HCT116 (cell line): ENCODE measurements around the gene MAP1S. TPM values are rescaled to one million over a fixed set of nuclear protein-coding genes. Genes with fewer than 3 reads are reported as not detected.
A peak's percentile ranks its signal among the peaks of the same experiment; 100 is the strongest.
"Not testable (repeated sequence)": the region's sequence is repeated elsewhere in the genome, so short reads cannot be mapped to it uniquely, and the experiment has no call there.

Experiments used
- ATAC-seq: fragments of 200-7000 bp; cut with Tn5 transposase; 2 replicates; pipeline ENCODE4 v1.9.1; 2020; ENCODE audit warnings: mild to moderate bottlenecking, moderate library complexity
- BruUV-seq: library from RNA; stranded (reverse); fragments of 400-500 nt; replicated peaks from 2 replicates; lab custom pipeline; 2021; lab: Mats Ljungman, UMichigan
- CTCF ChIA-PET: fragments of 300-600 bp; sonication (Branson Sonifier 250); formaldehyde crosslinking; loops from one replicate; lab custom pipeline; 2021; ENCODE audit warnings: antibody characterized with exemption; lab: Charles Lee
- POLR2A ChIA-PET: fragments of 300-600, 350-600 bp; sonication (Branson Sonifier 250); formaldehyde crosslinking; loops from one replicate; lab custom pipeline; 2021; ENCODE audit warnings: antibody characterized with exemption; lab: Charles Lee
- RAD21 ChIA-PET, 2 experiments: fragments of 300-600 bp; sonication (Branson Sonifier 250); formaldehyde crosslinking; loops; one replicate each; lab custom pipeline; 2023; ENCODE audit warnings: low total read pairs in 2 of 2; ENCODE audit not compliant: uncharacterized antibody in 2 of 2, unreplicated experiment in 2 of 2, low non-redundant PET in 1 of 2; lab: Charles Lee
- DNase-seq: peaks from one replicate; pipeline ENCODE4 v3.0.0-alpha.2; 2010; ENCODE audit warnings: low read depth, low spot score
- H2AFZ ChIP-seq: fragments of 200-600 bp; shearing (Covaris generic), sonication (generic); 2 replicates; pipeline ENCODE4 v1.6.1; 2017; ENCODE audit warnings: low read depth, mixed run types, mixed read lengths, antibody characterized with exemption, low read length; ENCODE audit not compliant: poor library complexity, severe bottlenecking
- H3K27ac ChIP-seq: 2 replicates; pipeline ENCODE4 v1.5.1; 2012; ENCODE audit warnings: low read depth, low read length
- H3K27me3 ChIP-seq: fragments of 200-600 bp; sonication (generic); 2 replicates; pipeline ENCODE4 v1.6.1; 2016; ENCODE audit warnings: mixed run types, low read length, mixed read lengths; ENCODE audit not compliant: insufficient read depth
- H3K36me3 ChIP-seq, 2 experiments: fragments of 200-500 bp in 1 of 2; fragments of 200-600 bp in 1 of 2; sonication (Bioruptor generic) in 1 of 2; sonication (generic) in 1 of 2; 2 replicates each; pipeline versions ENCODE4 v1.5.1 to v1.6.1; 2014 to 2016; ENCODE audit warnings: low read length in 2 of 2, inconsistent platforms in 1 of 2, mixed read lengths in 1 of 2, mixed run types in 1 of 2; ENCODE audit not compliant: insufficient read depth in 2 of 2, control insufficient read depth in 1 of 2
- H3K4me1 ChIP-seq, 2 experiments: fragments of 200-600 bp in 1 of 2; sonication (generic) in 1 of 2; 2 replicates each; pipeline versions ENCODE4 v1.5.1 to v1.6.1; 2012 to 2017; ENCODE audit warnings: low read length in 2 of 2, inconsistent platforms in 1 of 2, mild to moderate bottlenecking in 1 of 2, mixed read lengths in 1 of 2, mixed run types in 1 of 2, moderate library complexity in 1 of 2; ENCODE audit not compliant: insufficient read depth in 2 of 2, control insufficient read depth in 1 of 2
- H3K4me2 ChIP-seq: fragments of 200-600 bp; sonication (generic); 2 replicates; pipeline ENCODE4 v1.6.1; 2017; ENCODE audit warnings: mixed run types, low read length, mixed read lengths
- H3K4me3 ChIP-seq, 2 experiments: fragments of 200-600 bp in 1 of 2; sonication (generic) in 1 of 2; replicated peaks in 1 of 2; 2 replicates each; pipeline ENCODE4 v1.5.1; 2011 to 2016; ENCODE audit warnings: low read length in 2 of 2, control low read depth in 1 of 2, low read depth in 1 of 2, mild to moderate bottlenecking in 1 of 2, mixed read lengths in 1 of 2, mixed run types in 1 of 2
- H3K79me2 ChIP-seq: fragments of 200-600 bp; sonication (generic); 2 replicates; pipeline ENCODE4 v1.6.1; 2017; ENCODE audit warnings: mild to moderate bottlenecking, mixed run types, low read length, moderate library complexity, mixed read lengths; ENCODE audit not compliant: insufficient read depth
- H3K9ac ChIP-seq: fragments of 200-600 bp; sonication (generic); 2 replicates; pipeline ENCODE4 v1.6.1; 2016; ENCODE audit warnings: low read length, mixed read lengths
- H3K9me2 ChIP-seq: fragments of 200-600 bp; sonication (generic), shearing (Covaris generic); 2 replicates; pipeline ENCODE4 v1.6.1; 2017; ENCODE audit warnings: mixed run types, mild to moderate bottlenecking, moderate library complexity; ENCODE audit not compliant: insufficient read depth
- H3K9me3 ChIP-seq, 2 experiments: fragments of 200-500 bp in 1 of 2; fragments of 200-600 bp in 1 of 2; sonication (Bioruptor generic) in 1 of 2; sonication (generic) in 1 of 2; 2 replicates each; pipeline ENCODE4 v1.6.1; 2014 to 2017; ENCODE audit warnings: low read length in 2 of 2, mixed read lengths in 2 of 2, inconsistent platforms in 1 of 2, low read depth in 1 of 2, mild to moderate bottlenecking in 1 of 2, mixed run types in 1 of 2, moderate library complexity in 1 of 2; ENCODE audit not compliant: control insufficient read depth in 1 of 2, insufficient read depth in 1 of 2
- H4K20me1 ChIP-seq: fragments of 200-600 bp; sonication (generic), shearing (Covaris generic); 2 replicates; pipeline ENCODE4 v1.6.1; 2017; ENCODE audit warnings: mixed run types, mild to moderate bottlenecking, moderate library complexity; ENCODE audit not compliant: insufficient read depth
- CBX3 ChIP-seq: IDR thresholded peaks from 2 replicates; pipeline ENCODE4 v1.6.1; 2012; ENCODE audit warnings: low read depth
- EZH2phosphoT487 ChIP-seq: fragments of 200-600 bp; IDR thresholded peaks from 2 replicates; pipeline ENCODE4 v1.6.1; 2018; ENCODE audit warnings: antibody characterized with exemption, borderline replicate concordance
- FOSL1 ChIP-seq: IDR thresholded peaks from 2 replicates; pipeline ENCODE4 v1.6.1; 2012; ENCODE audit warnings: low read depth
- POLR2AphosphoS5 ChIP-seq: IDR thresholded peaks from 2 replicates; pipeline ENCODE4 v1.6.1; 2011; ENCODE audit warnings: mild to moderate bottlenecking, low read depth, low read length, moderate library complexity
- intact Hi-C: fragments of 100-400 bp; cut with micrococcal nuclease; formaldehyde crosslinking; loops from 2 replicates; pipeline ENCODE4 v1.10.0; 2022
- total RNA-seq: library from RNA; stranded (reverse); gene quantifications from one replicate; pipeline ENCODE4 v1.2.1, GENCODE V29; 2021; ENCODE audit not compliant: unreplicated experiment

MAP1S gene
- total RNA-seq, 1 experiment from 2014 or later = 80.8 TPM

DNA sequence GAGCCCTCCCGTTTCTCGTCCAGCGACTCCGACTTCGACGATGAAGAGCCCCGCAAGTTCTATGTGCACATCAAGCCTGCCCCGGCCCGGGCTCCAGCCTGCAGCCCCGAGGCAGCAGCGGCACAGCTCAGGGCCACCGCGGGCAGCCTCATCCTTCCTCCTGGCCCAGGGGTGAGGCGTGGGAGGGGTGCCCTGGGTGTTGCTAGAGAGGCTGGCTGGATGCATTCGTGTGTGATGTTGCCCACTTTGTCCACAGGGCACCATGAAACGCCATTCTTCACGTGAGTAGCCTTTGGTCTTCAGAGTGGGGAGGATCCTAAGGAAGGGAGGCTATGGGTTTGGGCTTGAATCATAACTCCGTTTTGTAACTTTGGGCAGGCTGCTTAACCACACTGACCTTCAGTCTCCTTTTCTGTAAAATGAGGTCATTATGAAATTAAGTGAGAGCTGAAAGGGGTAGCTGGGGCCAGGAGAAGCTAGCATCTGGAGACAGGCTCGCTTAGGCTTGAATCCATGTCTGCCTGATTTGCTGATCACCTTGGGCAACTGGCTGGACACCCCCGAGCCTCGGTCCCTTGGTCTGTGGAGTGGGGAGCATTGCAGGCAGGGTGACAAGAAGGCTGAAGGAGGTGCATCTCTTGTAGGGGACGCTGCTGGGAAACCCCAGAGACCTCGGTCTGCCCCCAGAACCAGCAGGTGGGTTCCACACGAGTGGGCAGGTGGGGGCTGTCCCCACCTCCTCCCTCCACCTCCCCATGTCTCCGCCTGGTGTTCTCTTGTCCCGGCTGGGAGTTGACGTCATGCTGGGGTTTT, 56.9 kb downstream of the MAP1S start:
- ATAC-seq = no peak
- H3K27ac ChIP-seq = no peak overlapping the region
- intact Hi-C loops = loop anchor here (1.0 to 5.0 kb wide), 5 partner anchors 74 to 323 kb away; partner anchors contain the start of genes CCDC124 and PGLS
- ChIA-PET POLR2A (interaction anchor here (1.0 kb wide), 1 partner anchor 83 kb away, joined by 3 read pairs; the partner anchor contains the start of gene RPL18A), CTCF (interaction anchor here (0.5 to 3.5 kb wide), 2 partner anchors 10 to 170 kb away, joined by 3 to 29 read pairs; no protein-coding TSS in a partner anchor), RAD21 (no interaction called here)
- H3K27me3 ChIP-seq = no peaks in the 10 kb centered on the region
- no peak for DNase-seq
- no TSS peak for BruUV-seq
- no peak overlapping the region for H3K4me3 ChIP-seq
- H3K9me3 ChIP-seq = no peaks in the 10 kb centered on the region
- H3K9ac ChIP-seq = no peak overlapping the region
- no peak overlapping the region for H2AFZ ChIP-seq
- no peak overlapping the region for H3K4me2 ChIP-seq
- no peaks in the 10 kb centered on the region for H3K79me2 ChIP-seq
- TF ChIP-seq CBX3 (no peak), POLR2AphosphoS5 (no peak), FOSL1 (no peak), EZH2phosphoT487 (no peak)
- no peaks in the 10 kb centered on the region for H3K36me3 ChIP-seq
- no peaks in the 10 kb centered on the region for H3K9me2 ChIP-seq
- peaks cover 22 to 42% of the 10 kb centered on the region in 2 experiments for H3K4me1 ChIP-seq
- H4K20me1 ChIP-seq = no peaks in the 10 kb centered on the region

DNA sequence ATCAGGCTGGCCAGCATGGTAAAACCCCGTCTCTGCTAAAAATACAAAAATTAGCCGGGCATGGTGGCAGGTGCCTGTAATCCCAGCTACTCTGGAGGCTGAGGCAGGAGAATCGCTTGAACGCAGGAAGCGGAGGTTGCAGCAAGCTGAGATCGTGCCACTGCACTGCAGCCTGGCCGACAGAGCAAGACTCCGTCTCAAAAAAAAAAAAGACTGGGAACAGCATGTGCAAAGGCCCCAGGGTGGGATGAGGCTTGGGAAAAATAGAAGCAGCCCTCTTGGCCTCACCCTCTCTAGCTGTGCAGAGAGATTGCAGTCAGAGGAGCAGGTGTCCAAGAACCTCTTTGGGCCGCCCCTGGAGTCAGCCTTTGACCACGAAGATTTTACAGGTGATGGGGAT, 58.6 kb downstream of the MAP1S start:
- H3K27me3 ChIP-seq, H3K79me2 ChIP-seq, H3K36me3 ChIP-seq, BruUV-seq, ATAC-seq, H2AFZ ChIP-seq, H3K9me2 ChIP-seq, H4K20me1 ChIP-seq, H3K9ac ChIP-seq, H3K9me3 ChIP-seq, RAD21 ChIA-PET, H3K4me3 ChIP-seq, DNase-seq: not testable (repeated sequence)
- ChIA-PET POLR2A (interaction anchor here (0.7 kb wide), 1 partner anchor 266 kb away, joined by 3 read pairs; the partner anchor contains the start of gene PGLS), CTCF (interaction anchor here (0.6 to 3.5 kb wide), 2 partner anchors 11 to 91 kb away, joined by 4 to 29 read pairs; no protein-coding TSS in a partner anchor)
- H3K27ac ChIP-seq = peak overlapping the region; percentile 3; the same call in 1 of the 2 replicates
- intact Hi-C loops = loop anchor here (2.0 to 5.0 kb wide), 5 partner anchors 19 to 266 kb away; partner anchors contain the start of genes CCDC124 and PGLS
- peaks cover 22 to 42% of the 10 kb centered on the region in 2 experiments for H3K4me1 ChIP-seq
- peak overlapping the region; percentile 100 for H3K4me2 ChIP-seq
